Pancreas (tissue), 10 donors: Measurements from ENCODE around the gene HNF1A. TPM values are rescaled to one million over a fixed set of nuclear protein-coding genes. Genes with fewer than 3 reads are reported as not detected.
"Not testable (repeated sequence)": the region's sequence is repeated elsewhere in the genome, so short reads cannot be mapped to it uniquely, and the experiment has no call there.

Experiments used
- ATAC-seq, 4 donors: fragments of 200-7000 bp; cut with Tn5 transposase; one replicate each; pipeline versions ENCODE4 v1.8.0 to v1.9.1; 2020; ENCODE audit warnings: mild to moderate bottlenecking in 4 of 4, moderate library complexity in 4 of 4
- DNase-seq, 6 donors: peaks; one replicate each; pipeline ENCODE4 v3.0.0-alpha.2; 2020
- FAIRE-seq: peaks from 2 replicates; lab custom pipeline; 2012; peaks lifted over from hg19 to GRCh38; lab: Jason Lieb, UNC
- H3K27ac ChIP-seq, 4 donors: fragments of 200-600 bp; sonication (generic); 1 replicate in 3 of 4; 2 replicates in 1 of 4; pipeline versions ENCODE4 v1.5.0 to v1.8.0; 2020
- H3K27me3 ChIP-seq, 4 donors: fragments of 200-600 bp; one replicate each; pipeline ENCODE4 v1.8.0; 2021
- H3K36me3 ChIP-seq, 3 donors: fragments of 200-600 bp; sonication (generic) in 1 of 3; one replicate each; pipeline versions ENCODE4 v1.5.0 to v1.8.0; 2020 to 2021
- H3K4me1 ChIP-seq, 3 donors: fragments of 200-600 bp; one replicate each; pipeline ENCODE4 v1.8.0; 2021
- H3K4me3 ChIP-seq, 4 donors: fragments of 200-600 bp; sonication (generic) in 2 of 4; one replicate each; pipeline versions ENCODE4 v1.5.0 to v1.8.0; 2020 to 2021
- H3K9me3 ChIP-seq, 4 donors: fragments of 200-600 bp; one replicate each; pipeline ENCODE4 v1.8.0; 2021
- CTCF ChIP-seq, 4 donors: fragments of 200-600 bp; sonication (generic) in 3 of 4; IDR thresholded peaks; one replicate each; pipeline versions ENCODE4 v1.5.0 to v1.8.0; 2021; ENCODE audit warnings: antibody characterized with exemption in 4 of 4
- WGBS, 2 donors: extraction: QIAGEN DNeasy Blood & Tissue Kit; methylation state at CpG; one replicate each; pipeline ENCODE4 v1.1.7; 2013; 5-methylcytosine and 5-hydroxymethylcytosine counted together
- intact Hi-C, 3 donors: fragments of 100-400 bp; cut with DNase I; formaldehyde crosslinking; loops; one replicate each; pipeline versions ENCODE4 v1.11.1 to v1.14.2; 2022
- polyA plus RNA-seq, 2 donors: library from polyadenylated mRNA; stranded (reverse); fragments of 200-250 nt; gene quantifications; one replicate each; pipeline ENCODE4 v1.2.3, GENCODE V29; 2013
- total RNA-seq, 6 donors: library from RNA; stranded (reverse); fragmentation: NEBNext Ultra II Directional in 4 of 6; extraction: Animal tissue kit (Norgen Biotek cat#: 25700) in 4 of 6; gene quantifications; one replicate each; pipeline versions ENCODE4 v1.2.1 to v1.2.4, GENCODE V29; 2021 to 2023
- donor health status: healthy with polysubstance abuse.
- donor health status: DM: no; HTN: no; CAD: no; lungs with moderate emphysema.
- donor health status: DM: no; HTN: no; CAD: no.
- donor health status: control.
- donor health status: control.
- donor health status: Bipolar disorder and iron deficiency.
- donor health status: DM: yes; HTN: yes; CAD: no.
- donor health status: DM: no; HTN: no; CAD: no.
- donor health status: DM: no; HTN: no; CAD: no.
- donor health status: DM: yes; HTN: yes; CAD: no.

Gene HNF1A
- total and polyA plus RNA-seq, 8 donors = 4.9 to 17.2 (median 7.8) TPM

- FAIRE-seq (no peak), ATAC-seq (peak; percentile 71 to 90 (median 84)), DNase-seq (peak in 5 of 6 donors; percentile 33 to 86 (median 60))
- Histone ChIP-seq H3K4me1 (no peaks in the 10 kb centered on the region), H3K9me3 (no peaks in the 10 kb centered on the region), H3K4me3 (no peak overlapping the region), H3K27me3 (no peaks in the 10 kb centered on the region), H3K36me3 (no peaks in the 10 kb centered on the region), H3K27ac (no peak overlapping the region)
- 37 to 41% methylated on average over 9 of the region's 9 CpGs for WGBS, 2 donors
- intact Hi-C loops = loop anchor here in 2 of 3 donors (5.0 to 10.0 kb wide), 2 partner anchors 60 to 68 kb away; no protein-coding TSS in a partner anchor
- TF ChIP-seq CTCF (IDR thresholded peaks at IDR 0.05) = peak; percentile 46 to 77 (median 66)
These were observed 33.6 kb upstream of the HNF1A start for GRCh38 chr12:120944645-120945217.

- H3K9me3 ChIP-seq, H3K27me3 ChIP-seq, H3K27ac ChIP-seq, DNase-seq, H3K4me1 ChIP-seq, H3K36me3 ChIP-seq, ATAC-seq, H3K4me3 ChIP-seq, FAIRE-seq: not testable (repeated sequence)
- 79 to 84% methylated on average over 6 of the region's 6 CpGs for WGBS, 2 donors
- intact Hi-C loops = loop anchor here in 1 of 3 donors (10.0 kb wide), 1 partner anchor 59 kb away; no protein-coding TSS in a partner anchor
These were observed 32.8 kb upstream of the HNF1A start for GRCh38 chr12:120945516-120945915.

GRCh38 chr12:120950260-120950799 lies 28.0 kb upstream of the HNF1A start:
- H3K36me3 ChIP-seq, H3K27ac ChIP-seq, H3K4me3 ChIP-seq, H3K9me3 ChIP-seq, H3K27me3 ChIP-seq, ATAC-seq, H3K4me1 ChIP-seq, intact Hi-C loops, FAIRE-seq: not testable (repeated sequence)
- 98 to 99% methylated on average over 31 of the region's 31 CpGs for WGBS, 2 donors
- peak in 1 of 6 donors; percentile 70 for DNase-seq

GRCh38 chr12:120950807-120951206 lies 27.5 kb upstream of the HNF1A start:
- intact Hi-C loops = no loop called here
- 96 to 99% methylated on average over 5 of the region's 5 CpGs for WGBS, 2 donors
- Histone ChIP-seq H3K27ac (no peak overlapping the region), H3K9me3 (no peaks in the 10 kb centered on the region), H3K4me1 (no peaks in the 10 kb centered on the region), H3K4me3 (no peak overlapping the region), H3K36me3 (no peaks in the 10 kb centered on the region), H3K27me3 (no peaks in the 10 kb centered on the region)
- no peak for DNase-seq
- ATAC-seq = no peak
- no peak for FAIRE-seq
- TF ChIP-seq CTCF (IDR thresholded peaks at IDR 0.05) = no peak

GRCh38 chr12:120955232-120955631 lies 23.1 kb upstream of the HNF1A start:
- no peaks in the 10 kb centered on the region for H3K9me3 ChIP-seq
- no peak for DNase-seq
- no peak overlapping the region for H3K4me3 ChIP-seq
- intact Hi-C loops = no loop called here
- ATAC-seq = no peak
- TF ChIP-seq CTCF (IDR thresholded peaks at IDR 0.05) = no peak
- no peak overlapping the region for H3K27ac ChIP-seq
- 77 to 79% methylated on average over 4 of the region's 4 CpGs for WGBS, 2 donors
- no peak for FAIRE-seq
- no peaks in the 10 kb centered on the region for H3K36me3 ChIP-seq
- H3K27me3 ChIP-seq = no peaks in the 10 kb centered on the region
- H3K4me1 ChIP-seq = no peaks in the 10 kb centered on the region
